ENCODE measurements around the gene PRKAR2B.

The PRKAR2B gene

DNA sequence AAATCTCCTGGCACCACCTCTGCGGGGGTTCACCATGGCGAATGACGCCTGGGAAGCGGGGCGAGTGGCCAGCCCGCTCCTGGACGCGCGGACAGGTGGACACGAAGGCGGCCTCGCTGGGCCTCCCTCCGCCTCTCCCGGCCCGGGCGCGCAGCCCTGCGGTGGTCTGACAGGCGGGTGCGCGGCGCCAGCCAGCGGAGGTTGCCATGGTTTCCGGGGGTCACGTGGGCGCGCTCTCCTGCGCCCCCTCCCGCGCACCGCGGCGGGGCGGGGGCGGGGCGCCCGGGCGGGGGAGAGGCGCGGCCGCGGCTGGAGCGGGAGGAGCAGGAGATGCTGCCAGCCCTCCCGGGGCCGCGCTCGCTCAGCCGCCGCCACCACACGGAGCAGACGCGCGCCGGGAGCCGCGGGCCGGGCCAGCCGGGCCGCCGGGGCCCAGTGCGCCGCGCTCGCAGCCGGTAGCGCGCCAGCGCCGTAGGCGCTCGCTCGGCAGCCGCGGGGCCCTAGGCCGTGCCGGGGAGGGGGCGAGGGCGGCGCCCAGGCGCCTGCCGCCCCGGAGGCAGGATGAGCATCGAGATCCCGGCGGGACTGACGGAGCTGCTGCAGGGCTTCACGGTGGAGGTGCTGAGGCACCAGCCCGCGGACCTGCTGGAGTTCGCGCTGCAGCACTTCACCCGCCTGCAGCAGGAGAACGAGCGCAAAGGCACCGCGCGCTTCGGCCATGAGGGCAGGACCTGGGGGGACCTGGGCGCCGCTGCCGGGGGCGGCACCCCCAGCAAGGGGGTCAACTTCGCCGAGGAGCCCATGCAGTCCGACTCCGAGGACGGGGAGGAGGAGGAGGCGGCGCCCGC, at the start of gene PRKAR2B:
Gene PRKAR2B (plus strand): TSS at position 359 of the 848 bp plus-strand sequence. CDS start 203 bp downstream, at position 562.
- peak; percentile 68 for DNase-seq

DNA sequence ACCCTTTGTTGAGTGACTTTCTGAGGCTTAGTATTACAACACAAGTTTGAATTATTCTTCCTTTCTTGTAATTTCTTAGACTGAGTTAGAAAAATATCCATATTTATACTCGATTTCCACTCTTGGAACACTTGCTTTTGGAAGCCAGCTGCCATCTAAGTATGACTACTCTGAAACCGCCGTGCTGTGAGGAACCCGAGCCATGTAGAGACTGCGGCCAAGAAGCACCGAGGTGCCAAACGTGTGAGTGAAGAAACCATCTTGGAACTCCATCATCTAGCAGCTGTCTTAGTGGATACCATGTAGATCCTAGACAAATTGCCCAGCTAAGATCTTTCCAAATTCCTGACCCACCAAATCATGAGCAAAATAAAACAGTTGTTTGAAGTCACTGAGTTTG, 49.7 kb upstream of the PRKAR2B start:
- DNase-seq: no peak

- no peak for DNase-seq
These were observed 46.8 kb upstream of the PRKAR2B start for GRCh38 chr7:106997487-106998271.

DNA sequence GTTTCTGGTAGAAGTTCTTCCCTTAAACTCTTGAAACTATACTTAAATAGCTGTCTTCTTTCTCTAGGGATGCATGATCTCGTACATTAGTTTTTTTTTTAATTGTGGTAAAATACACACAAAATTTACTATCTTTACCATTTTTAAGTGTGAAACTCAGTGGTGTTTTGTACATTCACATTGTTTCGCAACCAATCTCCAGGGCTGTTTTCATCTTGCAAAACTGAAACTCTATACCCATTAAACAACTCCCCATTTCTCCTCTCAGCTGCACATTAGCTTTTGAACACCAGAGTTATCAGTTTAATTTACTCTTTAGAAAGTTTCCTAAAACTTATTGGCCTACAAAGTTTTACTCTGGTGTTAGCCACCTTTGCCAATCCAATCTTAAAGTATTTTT, 45.5 kb upstream of the PRKAR2B start:
- no peak for DNase-seq

GRCh38 chr7:107001490-107001889, 43.0 kb upstream of the PRKAR2B start:
- no peak for DNase-seq

DNA sequence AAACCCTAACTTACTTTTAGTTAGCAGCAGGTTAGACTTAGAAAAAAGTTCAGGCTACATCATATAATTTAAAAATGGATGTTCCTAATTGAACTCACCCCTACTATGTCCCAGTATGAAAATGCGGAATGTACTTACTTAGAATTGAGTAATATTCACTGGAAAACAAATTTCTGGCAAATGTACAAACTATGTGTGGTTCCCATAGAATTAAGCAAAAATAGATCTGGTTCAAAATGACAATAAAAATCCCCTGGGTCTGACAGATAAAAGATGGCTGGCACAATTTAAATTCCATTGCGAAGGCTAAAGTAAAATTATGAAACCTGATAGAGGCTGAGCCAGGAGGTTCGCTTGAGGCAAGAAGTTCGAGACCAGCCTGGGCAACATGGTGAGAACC, 42.4 kb upstream of the PRKAR2B start:
- no peak for DNase-seq

DNA sequence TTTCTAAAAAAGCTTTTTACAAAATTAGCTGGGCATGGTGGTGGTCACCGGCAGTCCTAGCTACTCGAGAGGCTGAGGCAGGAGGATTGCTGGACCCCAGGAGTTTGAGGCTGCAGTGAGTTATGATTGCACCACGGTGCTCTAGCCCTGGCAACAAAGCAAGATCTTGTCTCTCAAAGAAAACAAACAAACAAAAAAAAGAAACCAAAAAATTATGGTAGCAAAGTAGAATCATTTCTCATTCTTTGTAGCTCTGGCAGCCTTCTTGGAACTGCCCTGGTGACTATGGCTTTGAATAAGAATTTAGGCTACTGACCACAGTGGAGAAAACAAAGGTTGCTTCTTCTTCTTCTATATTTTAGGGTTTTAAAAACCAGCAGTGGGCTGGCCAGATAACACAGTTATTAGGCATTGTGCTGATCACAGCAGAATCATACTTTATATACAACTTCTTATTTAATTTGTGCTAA, 41.9 kb upstream of the PRKAR2B start:
- no peak for DNase-seq

DNA sequence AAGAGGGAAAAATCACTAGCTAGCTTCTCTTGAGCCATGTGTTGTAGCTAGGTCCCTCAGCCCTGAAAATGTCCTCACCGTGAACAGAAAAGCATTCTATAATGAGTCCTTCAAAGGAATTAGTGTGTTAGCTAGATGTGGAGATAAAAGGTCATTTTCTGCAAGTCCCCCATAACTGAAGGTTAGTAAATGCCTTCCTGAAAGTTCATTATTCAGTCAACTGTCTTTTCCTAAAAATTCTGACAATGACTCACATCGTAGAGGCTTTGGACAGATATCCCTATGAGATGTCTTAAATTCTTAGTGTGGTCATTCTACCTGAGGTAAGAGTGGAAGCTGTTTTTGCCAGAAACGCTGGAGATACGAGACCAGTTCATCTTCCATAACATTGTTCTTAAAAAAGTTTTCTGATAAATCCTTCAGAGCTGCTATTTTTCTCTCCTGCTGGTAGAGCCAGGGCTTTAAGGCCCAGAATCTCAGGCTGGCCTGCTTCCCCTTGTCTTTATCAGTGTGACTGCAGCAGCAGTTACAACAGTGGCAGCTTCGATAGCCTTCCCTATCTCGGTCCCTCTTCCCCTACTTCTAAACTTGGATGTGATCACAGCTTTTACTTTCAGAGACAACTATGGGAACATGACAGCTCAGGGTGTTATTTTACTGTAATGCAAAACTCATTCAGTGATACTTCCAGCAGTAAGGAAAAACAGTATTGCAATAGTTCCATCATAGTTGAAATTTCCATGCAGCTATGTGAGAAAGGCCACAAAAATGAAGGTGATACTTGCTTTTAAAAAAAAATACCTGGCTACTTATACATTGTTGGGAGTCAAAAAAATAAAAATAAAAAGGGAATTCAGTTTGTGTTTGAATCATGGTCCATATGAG, 37.3 kb upstream of the PRKAR2B start:
- no peak for DNase-seq

- DNase-seq: no peak
These were observed 36.6 kb upstream of the PRKAR2B start for GRCh38 chr7:107007892-107008287.

GRCh38 chr7:107009846-107010203, 34.7 kb upstream of the PRKAR2B start:
- no peak for DNase-seq

- no peak for DNase-seq
These were observed 31.8 kb upstream of the PRKAR2B start for GRCh38 chr7:107012691-107013090.

- DNase-seq: peak; percentile 20
These were observed 30.0 kb upstream of the PRKAR2B start for GRCh38 chr7:107014387-107015023.

DNA sequence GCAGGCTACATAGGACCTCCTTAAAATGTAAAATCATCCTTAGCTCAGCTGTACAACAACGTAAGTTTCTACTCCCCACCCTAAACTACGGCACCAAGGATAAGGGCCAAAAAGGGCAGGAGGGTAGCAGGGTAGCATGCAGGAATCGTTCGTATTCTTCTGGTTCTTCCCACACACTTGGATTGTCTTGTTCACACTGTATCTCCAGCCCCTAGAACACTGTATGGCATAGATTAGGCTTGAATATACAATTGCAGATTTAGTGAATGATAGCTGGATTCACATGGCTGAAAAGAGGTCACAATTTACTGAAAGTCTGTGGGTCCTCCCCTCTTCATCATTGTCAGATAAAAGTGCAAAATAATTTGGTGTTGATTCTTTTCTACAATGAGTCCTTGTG, 28.2 kb upstream of the PRKAR2B start:
- DNase-seq: no peak

GRCh38 chr7:107017965-107018719, 26.4 kb upstream of the PRKAR2B start:
- DNase-seq: no peak

DNA sequence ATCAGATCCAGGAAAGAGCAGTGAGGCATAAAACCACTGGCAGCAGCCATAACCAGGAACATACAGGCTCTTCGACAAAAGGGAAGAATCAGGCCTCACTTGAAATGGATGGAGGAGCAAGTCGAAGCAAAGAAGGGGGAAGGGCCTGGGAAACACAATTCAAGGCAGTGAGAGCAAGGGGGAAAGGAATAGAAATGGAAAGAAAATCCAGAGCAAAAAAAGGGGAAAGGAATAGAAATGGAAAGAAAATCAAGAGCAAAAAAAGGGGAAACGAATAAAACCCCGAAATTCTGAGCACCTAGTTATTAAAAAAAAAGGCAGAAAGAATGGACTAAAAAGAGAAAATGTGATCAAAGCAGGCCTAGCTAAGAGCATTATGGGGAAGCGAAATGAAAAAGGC, 24.1 kb upstream of the PRKAR2B start:
- DNase-seq: no peak

DNA sequence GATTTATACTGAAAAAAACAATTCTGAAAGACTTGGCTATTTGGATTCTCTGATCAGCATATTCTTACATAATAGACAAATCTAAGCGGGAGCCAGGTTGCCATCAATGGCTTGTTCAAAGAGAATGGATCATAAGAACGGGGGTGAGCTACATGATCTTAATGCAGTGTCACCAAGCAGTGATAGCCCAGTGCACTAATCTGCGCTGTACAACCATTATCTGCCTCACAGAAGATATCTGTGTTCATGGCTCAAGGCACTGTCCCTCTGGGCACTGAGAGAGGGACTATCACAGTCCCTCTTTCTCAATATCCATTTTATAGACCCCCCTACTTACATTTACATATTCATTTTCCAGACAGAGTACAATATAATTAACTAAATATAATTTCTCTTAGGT, 22.9 kb upstream of the PRKAR2B start:
- no peak for DNase-seq

GRCh38 chr7:107023522-107024151, 20.9 kb upstream of the PRKAR2B start:
- DNase-seq: no peak

GRCh38 chr7:107024906-107025305, 19.6 kb upstream of the PRKAR2B start:
- DNase-seq: no peak

DNA sequence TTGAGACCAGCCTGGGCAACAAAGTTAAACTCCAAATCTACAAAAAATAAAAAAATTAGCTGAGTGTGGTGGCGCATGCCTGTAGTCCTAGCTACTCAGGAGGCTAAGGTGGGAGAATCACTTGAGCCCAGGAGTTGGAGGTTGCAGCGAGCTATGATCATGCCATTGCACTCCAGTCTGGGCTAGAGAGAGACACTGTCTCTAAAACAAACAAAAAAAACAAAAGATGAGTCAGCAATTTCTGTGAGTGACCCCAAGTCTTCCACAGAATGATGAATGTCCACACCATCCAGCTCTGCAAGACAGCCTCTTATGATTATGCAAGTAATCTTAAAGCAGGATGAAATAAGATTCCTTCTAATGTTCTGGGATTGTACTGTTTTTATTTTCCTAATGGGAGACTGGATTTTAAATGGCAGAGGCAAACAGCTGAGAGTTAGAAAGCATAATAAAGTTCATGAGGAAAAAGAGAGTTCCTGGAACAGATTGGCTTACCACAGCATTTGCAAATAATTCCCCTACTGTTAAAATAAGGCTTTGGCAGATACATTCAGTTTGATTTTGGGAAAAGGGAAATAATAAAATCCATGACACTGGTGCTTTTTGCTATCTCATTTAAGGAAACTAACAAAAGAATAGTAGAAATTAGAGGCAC, 18.9 kb upstream of the PRKAR2B start:
- peak; percentile 21 for DNase-seq

GRCh38 chr7:107026166-107026565, 18.3 kb upstream of the PRKAR2B start:
- no peak for DNase-seq

DNA sequence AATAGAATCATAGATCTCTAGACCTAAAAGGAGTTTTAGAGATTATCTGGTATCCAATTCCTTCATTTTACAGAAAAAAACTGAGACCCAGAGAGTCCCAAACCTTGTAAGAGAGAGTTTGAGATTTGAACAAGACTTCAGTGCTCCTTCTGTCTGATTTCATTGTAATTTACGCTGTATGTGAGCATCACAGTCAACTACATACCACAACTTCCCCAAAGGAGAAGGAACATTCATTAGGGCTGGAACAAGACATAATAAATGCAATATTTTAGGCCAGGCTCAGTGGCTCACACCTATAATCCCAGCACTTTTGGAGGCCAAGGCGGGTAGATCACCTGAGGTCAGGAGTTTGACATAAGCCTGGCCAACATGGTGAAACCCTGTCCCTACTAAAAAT, 17.3 kb upstream of the PRKAR2B start:
- no peak for DNase-seq

All from fibroblast of upper back skin (primary cell).